HFF-Myc (cell line): ENCODE measurements around the gene TRIP6.

Experiments used
- DNase-seq: peaks from one replicate; pipeline ENCODE4 v3.0.0-alpha.2; 2011; ENCODE audit warnings: low read depth; ENCODE audit errors: extremely low read depth
- H3K4me3 ChIP-seq: replicated peaks from 2 replicates; pipeline ENCODE4 v1.5.1; 2011; ENCODE audit warnings: low read depth, mild to moderate bottlenecking, control low read depth, low read length
- TF ChIP-seq, protein P1 (sequence below): IDR thresholded peaks from 2 replicates; pipeline ENCODE4 v1.5.1; 2012; ENCODE audit warnings: mild to moderate bottlenecking, low read depth, low read length, control low read depth; ENCODE audit errors: missing control alignments

TRIP6 gene

DNA sequence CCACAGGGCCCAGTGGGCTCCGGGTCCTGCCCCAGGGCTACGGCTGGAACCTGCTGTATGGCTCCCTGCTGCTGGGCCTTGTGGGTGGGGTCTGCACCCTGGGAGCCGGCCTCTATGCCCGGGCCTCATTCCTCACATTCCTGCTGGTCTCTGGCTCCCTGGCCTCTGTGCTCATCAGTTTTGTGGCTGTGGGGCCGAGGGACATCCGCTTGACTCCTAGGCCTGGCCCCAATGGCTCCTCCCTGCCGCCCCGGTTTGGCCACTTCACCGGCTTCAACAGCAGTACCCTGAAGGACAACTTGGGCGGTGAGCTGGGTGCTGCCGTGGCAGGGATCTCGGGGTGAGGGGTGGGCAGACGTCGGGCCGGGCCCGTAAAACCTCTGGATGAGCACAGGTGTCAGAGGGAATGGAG is 10.3 kb upstream of the TRIP6 start:
- TF ChIP-seq, protein P1, sequence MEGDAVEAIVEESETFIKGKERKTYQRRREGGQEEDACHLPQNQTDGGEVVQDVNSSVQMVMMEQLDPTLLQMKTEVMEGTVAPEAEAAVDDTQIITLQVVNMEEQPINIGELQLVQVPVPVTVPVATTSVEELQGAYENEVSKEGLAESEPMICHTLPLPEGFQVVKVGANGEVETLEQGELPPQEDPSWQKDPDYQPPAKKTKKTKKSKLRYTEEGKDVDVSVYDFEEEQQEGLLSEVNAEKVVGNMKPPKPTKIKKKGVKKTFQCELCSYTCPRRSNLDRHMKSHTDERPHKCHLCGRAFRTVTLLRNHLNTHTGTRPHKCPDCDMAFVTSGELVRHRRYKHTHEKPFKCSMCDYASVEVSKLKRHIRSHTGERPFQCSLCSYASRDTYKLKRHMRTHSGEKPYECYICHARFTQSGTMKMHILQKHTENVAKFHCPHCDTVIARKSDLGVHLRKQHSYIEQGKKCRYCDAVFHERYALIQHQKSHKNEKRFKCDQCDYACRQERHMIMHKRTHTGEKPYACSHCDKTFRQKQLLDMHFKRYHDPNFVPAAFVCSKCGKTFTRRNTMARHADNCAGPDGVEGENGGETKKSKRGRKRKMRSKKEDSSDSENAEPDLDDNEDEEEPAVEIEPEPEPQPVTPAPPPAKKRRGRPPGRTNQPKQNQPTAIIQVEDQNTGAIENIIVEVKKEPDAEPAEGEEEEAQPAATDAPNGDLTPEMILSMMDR = no peak
- DNase-seq = no peak
- H3K4me3 ChIP-seq = no peak overlapping the region

DNA sequence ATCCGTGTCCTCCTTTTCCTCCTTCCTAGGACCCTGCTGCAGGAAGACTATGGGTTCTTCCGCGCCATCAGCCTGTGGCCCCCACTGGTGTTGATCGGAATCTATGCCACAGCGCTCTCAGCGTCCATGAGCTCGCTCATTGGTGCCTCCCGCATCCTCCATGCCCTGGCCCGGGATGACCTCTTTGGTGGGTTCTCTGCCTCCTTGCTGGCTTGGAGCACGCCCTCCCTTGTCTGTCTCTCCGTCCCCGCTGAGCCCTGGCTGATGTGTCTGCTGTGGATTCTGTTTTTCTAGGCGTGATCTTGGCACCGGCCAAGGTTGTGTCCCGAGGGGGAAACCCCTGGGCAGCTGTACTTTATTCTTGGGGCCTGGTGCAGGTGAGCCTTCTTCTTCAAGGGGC is 7.3 kb upstream of the TRIP6 start:
- no peak overlapping the region for H3K4me3 ChIP-seq
- TF ChIP-seq, protein P1 = no peak
- no peak for DNase-seq

GRCh38 chr7:100860702-100861615 is 6.2 kb upstream of the TRIP6 start:
- no peak overlapping the region for H3K4me3 ChIP-seq
- DNase-seq = no peak
- TF ChIP-seq, protein P1 = no peak

DNA sequence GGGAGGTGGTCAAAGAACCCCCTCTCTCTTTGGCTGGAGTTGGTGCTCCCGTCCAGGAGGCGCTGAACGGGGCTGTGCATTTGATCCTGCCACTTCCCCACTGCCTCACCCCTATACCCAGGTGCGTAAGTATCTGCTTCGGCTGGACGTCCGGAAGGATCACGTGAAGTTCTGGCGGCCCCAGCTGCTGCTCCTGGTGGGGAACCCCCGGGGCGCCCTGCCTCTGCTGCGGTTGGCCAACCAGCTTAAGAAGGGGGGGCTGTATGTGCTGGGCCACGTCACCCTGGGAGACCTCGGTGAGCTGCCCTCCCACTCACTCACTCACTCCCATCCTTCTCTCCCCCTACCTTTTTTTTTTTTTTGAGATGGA is 5.6 kb upstream of the TRIP6 start:
- H3K4me3 ChIP-seq = no peak overlapping the region
- TF ChIP-seq, protein P1 = no peak
- DNase-seq = no peak

DNA sequence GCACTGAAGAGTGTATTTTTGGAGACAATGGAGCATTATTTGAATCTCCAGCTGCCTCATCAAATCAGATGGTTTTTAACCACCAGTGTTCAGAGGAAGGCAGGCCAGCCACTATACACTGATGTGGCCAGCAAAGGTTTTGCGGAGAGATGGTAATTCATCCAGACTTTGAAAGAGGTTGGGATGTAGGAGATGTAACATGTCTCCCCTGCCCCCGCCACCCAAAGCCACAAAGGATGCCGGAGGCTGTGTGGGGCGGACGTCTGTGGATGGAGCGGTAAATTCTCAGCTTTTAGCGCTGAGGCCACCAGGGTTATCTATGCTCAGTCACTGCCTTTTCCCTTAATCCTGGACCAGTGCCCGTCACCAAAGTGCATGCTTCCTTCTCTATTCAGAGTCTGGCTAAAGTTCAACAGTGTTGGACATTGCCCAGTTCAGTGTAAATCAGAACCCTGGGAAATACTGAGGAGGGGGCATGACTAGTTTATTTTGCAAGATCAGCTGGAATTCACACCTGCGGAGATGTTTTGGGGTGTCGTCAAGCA is 3.7 kb upstream of the TRIP6 start:
- TF ChIP-seq, protein P1 = no peak
- DNase-seq = no peak
- H3K4me3 ChIP-seq = no peak overlapping the region

DNA sequence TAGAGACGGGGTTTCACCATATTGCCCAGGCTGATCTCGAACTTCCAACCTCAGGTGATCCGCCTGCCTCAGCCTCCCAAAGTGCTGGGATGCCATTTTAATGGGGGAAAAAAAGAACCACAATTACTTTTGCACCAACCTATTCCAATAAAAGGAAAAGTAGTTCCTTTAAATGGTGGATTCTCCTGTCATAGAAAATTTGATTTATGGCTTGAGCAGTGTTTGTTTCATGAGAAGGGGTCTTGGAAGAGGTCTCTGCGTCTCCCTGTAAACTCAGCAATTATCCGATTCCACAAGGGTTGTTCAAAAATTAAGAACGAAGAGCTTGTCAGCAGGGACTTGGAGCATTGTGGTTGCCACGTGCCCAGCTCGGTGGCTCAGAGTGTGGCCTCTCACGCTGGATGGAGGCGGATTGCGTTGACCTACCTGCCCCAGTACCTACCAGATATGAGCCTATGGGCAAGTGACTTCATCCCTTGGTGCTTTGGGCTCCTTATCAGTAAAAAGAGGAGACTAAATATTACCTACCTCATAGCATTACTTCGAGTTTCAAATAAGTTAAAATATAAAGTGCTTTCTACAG is 2.8 kb upstream of the TRIP6 start:
- DNase-seq = no peak
- TF ChIP-seq, protein P1 = no peak
- no peak overlapping the region for H3K4me3 ChIP-seq
